Measurements from ENCODE around the gene TSPAN1. TPM values are rescaled to one million over a fixed set of nuclear protein-coding genes. Genes with fewer than 3 reads are reported as not detected.

The TSPAN1 gene
- total RNA-seq, 1 experiment from 2014 or later: 2.7 TPM

DNA sequence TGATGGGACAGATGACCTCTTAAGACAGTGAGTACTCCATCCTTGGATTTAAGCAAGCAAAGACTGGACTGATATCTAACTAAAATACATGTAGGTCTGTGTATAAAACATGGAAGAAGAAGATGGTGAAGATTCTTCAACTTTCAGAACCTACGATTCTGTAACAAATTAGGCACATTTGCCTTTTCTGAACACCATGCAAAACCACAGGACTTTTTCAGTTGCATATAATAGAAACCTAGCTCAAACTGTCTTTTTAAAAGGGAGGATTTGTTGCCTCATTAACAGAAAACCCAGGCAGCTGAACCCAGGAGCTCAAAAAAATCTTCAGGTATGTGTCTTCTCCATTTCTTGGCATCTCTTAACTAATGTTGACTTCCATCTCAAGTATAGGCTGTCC lies 14.7 kb upstream of the TSPAN1 start:
- no peak for DNase-seq (ENCODE audit: low read depth)

- DNase-seq (ENCODE audit: low read depth): no peak
These were observed 8.1 kb upstream of the TSPAN1 start for GRCh38 chr1:46166521-46167462.

- no peak for DNase-seq (ENCODE audit: low read depth)
These were observed 6.4 kb upstream of the TSPAN1 start for GRCh38 chr1:46168477-46168876.

GRCh38 chr1:46169811-46170454 lies 5.0 kb upstream of the TSPAN1 start:
- DNase-seq (ENCODE audit: low read depth): no peak

GRCh38 chr1:46171351-46171750 lies 3.5 kb upstream of the TSPAN1 start:
- no peak for DNase-seq (ENCODE audit: low read depth)

DNA sequence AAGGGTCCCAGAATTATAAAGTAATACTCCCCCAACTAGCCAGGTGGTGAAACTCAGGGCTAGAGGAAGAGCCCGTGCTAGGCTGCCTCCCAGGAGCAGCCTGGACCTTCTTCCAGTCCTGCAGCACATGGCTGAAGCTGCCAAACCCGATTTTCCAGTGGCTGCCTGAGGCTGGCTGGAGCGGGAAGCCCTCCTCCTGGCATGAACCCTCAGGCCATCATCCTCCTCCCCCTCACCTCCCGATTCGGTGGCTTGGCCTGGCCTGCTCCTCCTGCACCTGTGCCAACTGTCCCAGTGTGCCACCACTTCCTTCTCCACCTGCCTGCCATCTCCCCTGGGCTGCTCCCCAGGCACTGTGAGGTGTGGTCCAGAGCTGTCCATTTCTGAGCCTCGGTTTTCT lies 3.0 kb upstream of the TSPAN1 start:
- DNase-seq (ENCODE audit: low read depth): no peak

- DNase-seq (ENCODE audit: low read depth): no peak
These were observed 2.6 kb upstream of the TSPAN1 start for GRCh38 chr1:46172321-46172720.

DNA sequence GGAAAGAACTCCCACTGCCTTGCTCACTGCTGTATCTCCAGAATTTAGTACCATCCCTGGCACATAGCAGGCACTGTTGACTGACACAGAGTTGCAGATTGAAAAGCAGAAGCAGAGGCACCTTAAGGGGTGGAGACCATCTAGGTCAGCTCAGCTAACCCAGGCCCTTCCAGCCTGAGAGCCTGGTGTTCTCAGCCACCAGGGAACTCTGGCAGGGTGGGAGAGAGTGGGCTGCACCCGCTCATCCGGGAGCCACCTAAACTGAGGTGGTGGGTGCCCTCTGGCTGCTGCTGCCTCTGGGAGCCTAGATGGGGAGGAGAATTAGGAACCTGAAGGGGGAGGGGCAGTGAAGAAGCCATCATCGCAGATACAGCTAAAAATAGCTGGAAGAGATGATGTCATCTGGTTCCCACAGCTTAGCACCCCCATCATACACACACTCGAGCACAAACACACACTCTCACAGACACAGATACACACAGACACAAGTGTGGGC lies 1.5 kb upstream of the TSPAN1 start:
- no peak for DNase-seq (ENCODE audit: low read depth)

DNA sequence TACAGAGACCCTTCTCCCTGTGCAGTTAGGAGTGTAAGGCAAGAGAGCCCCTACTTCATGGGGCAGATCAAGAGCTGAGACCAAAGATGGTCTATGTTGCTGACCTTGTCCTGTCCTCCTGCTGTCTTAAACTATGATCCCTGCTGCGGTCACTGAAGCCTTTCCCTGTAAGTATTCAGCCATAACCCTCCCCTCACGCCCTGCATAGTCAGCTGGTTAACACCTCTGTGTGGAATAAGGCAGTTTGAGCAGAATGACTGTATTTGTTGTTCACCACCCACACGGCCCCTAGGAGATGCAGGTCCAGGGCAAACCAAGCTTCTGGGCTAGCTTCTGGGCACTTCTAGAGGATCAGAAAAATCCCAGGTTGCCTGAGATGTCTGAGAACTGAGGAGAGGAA lies 356 bp downstream of the TSPAN1 start:
- no peak for DNase-seq (ENCODE audit: low read depth)

GRCh38 chr1:46176211-46176865 lies 1.5 kb downstream of the TSPAN1 start, which contains the start of gene P3R3URF:
P3R3URF (minus strand) TSS chr1:46176488; CDS start chr1:46176471, 17 bp downstream.
- no peak for DNase-seq (ENCODE audit: low read depth)

DNA sequence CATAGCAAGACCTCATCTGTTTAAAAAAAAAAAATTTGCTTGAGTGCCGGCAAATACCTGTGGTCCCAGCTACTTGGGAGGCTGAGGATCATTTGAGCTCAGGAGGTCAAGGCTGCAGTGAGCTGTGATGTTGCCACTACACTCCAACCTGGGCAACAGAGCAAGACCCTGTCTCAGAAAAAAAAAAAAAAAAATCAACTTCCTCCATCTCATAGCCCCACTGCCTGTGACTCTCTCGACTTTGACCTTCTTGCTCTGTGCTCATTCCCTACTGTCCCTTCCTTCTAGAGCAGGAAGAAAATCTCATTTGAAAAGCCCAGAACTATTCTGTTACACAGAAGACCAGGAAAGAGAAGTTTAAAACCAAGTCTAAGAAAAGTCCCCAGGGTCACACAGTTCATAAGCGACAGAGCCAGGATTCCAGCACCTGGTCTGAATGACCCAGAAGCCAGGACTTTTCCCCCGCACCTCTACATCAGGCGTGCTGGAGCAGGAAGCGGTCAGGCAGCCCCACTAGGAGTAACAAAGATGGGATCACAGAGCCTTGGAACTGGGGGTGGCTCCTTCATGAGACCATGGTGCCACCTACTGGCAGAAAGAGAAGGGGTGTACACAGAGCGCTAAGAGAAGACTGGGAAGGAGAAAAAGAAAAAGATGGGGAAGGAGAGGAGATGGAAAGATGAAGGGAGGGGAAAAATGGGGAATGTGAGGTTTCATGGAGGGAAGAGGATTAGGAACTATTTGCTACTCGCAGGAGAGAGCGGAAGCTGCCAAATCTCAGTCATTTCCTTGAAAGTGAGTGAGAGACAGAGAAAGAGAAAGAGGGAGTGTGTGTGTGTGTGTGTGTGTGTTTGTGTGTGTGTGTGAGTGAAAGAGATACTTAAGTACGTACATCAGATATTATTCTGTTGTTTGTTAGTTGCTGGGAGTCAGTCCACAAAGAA lies 4.5 kb downstream of the TSPAN1 start:
- DNase-seq (ENCODE audit: low read depth): peak; percentile 89

GRCh38 chr1:46180082-46180616 lies 5.3 kb downstream of the TSPAN1 start:
- DNase-seq (ENCODE audit: low read depth): no peak

- DNase-seq (ENCODE audit: low read depth): peak; percentile 40
These were observed 6.7 kb downstream of the TSPAN1 start for GRCh38 chr1:46181343-46182260.

DNA sequence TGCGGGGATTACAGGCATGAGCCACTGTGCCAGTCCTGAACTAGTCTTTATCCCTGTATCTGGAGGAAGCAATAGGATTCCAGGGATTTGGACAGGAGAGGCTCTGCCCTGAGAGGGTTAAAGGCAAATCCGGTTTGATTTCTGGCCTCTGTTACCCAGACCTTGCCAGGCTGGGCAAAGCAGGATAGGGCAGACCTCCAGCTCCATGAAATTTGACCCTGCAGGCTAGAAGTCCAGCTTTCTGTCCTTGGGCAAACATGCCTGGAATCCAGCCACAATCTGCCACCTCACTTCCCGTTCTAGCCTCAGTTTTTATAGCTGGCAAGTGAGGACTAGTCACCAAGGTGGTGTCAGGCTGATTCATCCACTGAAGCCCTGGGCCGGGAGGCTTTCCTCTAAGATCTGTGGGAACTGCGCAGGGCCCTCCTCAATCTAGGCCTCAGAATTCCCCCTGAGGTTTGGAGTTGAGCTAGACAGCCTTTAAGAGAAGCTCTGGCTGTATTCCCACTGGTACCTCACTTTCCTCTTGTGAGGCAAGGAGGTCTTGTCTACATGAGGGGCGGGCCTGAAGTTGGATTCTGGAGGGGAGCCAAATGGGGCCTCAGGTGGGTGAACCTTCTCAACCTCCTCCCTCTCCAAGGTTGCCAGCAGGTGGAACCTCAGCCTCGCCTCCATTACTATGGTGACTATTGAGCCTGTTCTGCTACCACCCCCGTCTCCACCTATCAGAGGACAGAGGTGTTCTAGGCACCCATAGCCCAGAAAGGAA lies 8.4 kb downstream of the TSPAN1 start:
- DNase-seq (ENCODE audit: low read depth): peak; percentile 100

GRCh38 chr1:46183926-46184557 lies 9.2 kb downstream of the TSPAN1 start:
- peak; percentile 52 for DNase-seq (ENCODE audit: low read depth)

DNA sequence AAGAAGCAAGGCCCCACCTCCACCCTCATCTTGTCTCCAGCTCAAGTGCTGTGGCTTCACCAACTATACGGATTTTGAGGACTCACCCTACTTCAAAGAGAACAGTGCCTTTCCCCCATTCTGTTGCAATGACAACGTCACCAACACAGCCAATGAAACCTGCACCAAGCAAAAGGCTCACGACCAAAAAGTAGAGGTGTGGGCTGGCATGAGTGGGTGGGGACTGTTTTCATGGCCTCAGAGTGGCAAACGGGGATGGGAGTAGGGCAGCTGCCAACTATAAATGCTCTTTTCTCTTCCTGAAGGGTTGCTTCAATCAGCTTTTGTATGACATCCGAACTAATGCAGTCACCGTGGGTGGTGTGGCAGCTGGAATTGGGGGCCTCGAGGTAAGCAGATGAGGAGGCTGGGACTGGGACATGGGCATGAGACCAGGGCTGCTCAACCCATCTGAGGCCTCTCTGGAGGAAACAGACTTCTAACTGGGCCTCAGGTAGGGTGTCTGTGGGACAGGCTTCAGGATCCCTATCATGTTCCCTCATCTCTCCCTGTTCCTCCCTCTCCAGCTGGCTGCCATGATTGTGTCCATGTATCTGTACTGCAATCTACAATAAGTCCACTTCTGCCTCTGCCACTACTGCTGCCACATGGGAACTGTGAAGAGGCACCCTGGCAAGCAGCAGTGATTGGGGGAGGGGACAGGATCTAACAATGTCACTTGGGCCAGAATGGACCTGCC lies 10.2 kb downstream of the TSPAN1 start:
- no peak for DNase-seq (ENCODE audit: low read depth)

DNA sequence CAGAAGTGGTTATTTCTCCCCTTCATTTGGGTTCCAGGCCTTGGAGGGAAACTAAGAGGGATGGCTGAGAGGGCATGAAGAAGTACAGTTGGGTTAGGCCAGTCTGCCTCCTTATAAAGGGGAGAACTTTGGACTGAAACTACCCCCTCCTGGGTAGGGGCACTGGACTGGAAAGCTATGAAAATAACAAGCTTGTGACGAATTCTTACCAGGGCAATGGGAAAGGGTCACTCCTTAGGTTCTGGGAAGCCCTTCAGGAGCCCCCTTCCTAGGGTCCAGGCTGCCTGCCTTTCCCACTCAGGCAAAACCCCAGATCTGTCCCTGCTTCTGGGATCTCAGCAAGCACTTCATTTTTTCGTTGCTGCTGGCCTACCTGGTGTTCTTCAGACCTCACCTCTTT lies 11.2 kb downstream of the TSPAN1 start:
- DNase-seq (ENCODE audit: low read depth): no peak

All from LHCN-M2 (cell line).